ENCODE data around the gene CCS. TPM values are rescaled to one million over a fixed set of nuclear protein-coding genes. Genes with fewer than 3 reads are reported as not detected.

The CCS gene
- total RNA-seq, 3 donors from 2014 or later (not counting 1 experiment from before 2014, with no cell fraction given) = 27.1 to 35.6 (median 32.4) TPM

- DNase-seq (no peak), ATAC-seq (no peak)
- Histone ChIP-seq H3K4me3 (ENCODE audit: low read length) (no peak overlapping the region), H3K36me3 (ENCODE audit: control insufficient read depth, insufficient read depth, low read length) (peaks cover 8% of the 10 kb centered on the region), H3K27ac (ENCODE audit: low read length) (peak overlapping the region; percentile 24), H3K4me1 (ENCODE audit: control insufficient read depth, insufficient read depth, low read length) (peaks cover 20% of the 10 kb centered on the region), H3K9me3 (ENCODE audit: control insufficient read depth, insufficient read depth, low read length) (no peaks in the 10 kb centered on the region), H3K27me3 (ENCODE audit: control insufficient read depth, insufficient read depth, low read length) (no peaks in the 10 kb centered on the region)
- intact Hi-C loops (cut with micrococcal nuclease) = no loop called here
- H3K9me3 Mint-ChIP-seq = no peaks in the 10 kb centered on the region
- H3K4me1 Mint-ChIP-seq = peaks cover 31 to 33% of the 10 kb centered on the region in 2 donors
- peak overlapping the region; percentile 35 to 100 for H3K27ac Mint-ChIP-seq
- TF ChIP-seq CTCF (IDR thresholded peaks at IDR 0.05) = no peak
- 56% methylated on average over 4 of the region's 5 CpGs for WGBS (ENCODE audit: insufficient coverage)
- no peaks in the 10 kb centered on the region for H3K36me3 Mint-ChIP-seq
- no peaks in the 10 kb centered on the region for H3K27me3 Mint-ChIP-seq (ENCODE audit: low read depth in 2 of 2)
- peak overlapping the region; percentile 61 for H3K4me3 Mint-ChIP-seq
These were observed 2.4 kb downstream of the CCS start for GRCh38 chr11:66595245-66595904.

GRCh38 chr11:66598993-66599392 lies 6.0 kb downstream of the CCS start:
- Histone ChIP-seq H3K36me3 (ENCODE audit: control insufficient read depth, insufficient read depth, low read length) (peaks cover 10% of the 10 kb centered on the region), H3K27ac (ENCODE audit: low read length) (no peak overlapping the region), H3K9me3 (ENCODE audit: control insufficient read depth, insufficient read depth, low read length) (no peaks in the 10 kb centered on the region), H3K27me3 (ENCODE audit: control insufficient read depth, insufficient read depth, low read length) (no peaks in the 10 kb centered on the region), H3K4me1 (ENCODE audit: control insufficient read depth, insufficient read depth, low read length) (peaks cover 3% of the 10 kb centered on the region), H3K4me3 (ENCODE audit: low read length) (no peak overlapping the region)
- intact Hi-C loops (cut with micrococcal nuclease) = no loop called here
- ATAC-seq = no peak
- H3K27ac Mint-ChIP-seq = no peak overlapping the region
- H3K36me3 Mint-ChIP-seq = no peaks in the 10 kb centered on the region
- no peaks in the 10 kb centered on the region for H3K27me3 Mint-ChIP-seq (ENCODE audit: low read depth in 2 of 2)
- TF ChIP-seq CTCF (IDR thresholded peaks at IDR 0.05) = no peak
- 100% methylated on average over 6 of the region's 6 CpGs for WGBS (ENCODE audit: insufficient coverage)
- H3K4me1 Mint-ChIP-seq = peaks cover 12 to 14% of the 10 kb centered on the region in 2 donors
- no peak overlapping the region for H3K4me3 Mint-ChIP-seq
- no peak for DNase-seq
- no peaks in the 10 kb centered on the region for H3K9me3 Mint-ChIP-seq

GRCh38 chr11:66600219-66600618 lies 7.2 kb downstream of the CCS start:
- no peak for TF ChIP-seq CTCF (IDR thresholded peaks at IDR 0.05)
- Histone ChIP-seq H3K36me3 (ENCODE audit: control insufficient read depth, insufficient read depth, low read length) (peaks cover 17% of the 10 kb centered on the region), H3K27me3 (ENCODE audit: control insufficient read depth, insufficient read depth, low read length) (no peaks in the 10 kb centered on the region), H3K9me3 (ENCODE audit: control insufficient read depth, insufficient read depth, low read length) (no peaks in the 10 kb centered on the region), H3K4me3 (ENCODE audit: low read length) (no peak overlapping the region), H3K4me1 (ENCODE audit: control insufficient read depth, insufficient read depth, low read length) (no peaks in the 10 kb centered on the region), H3K27ac (ENCODE audit: low read length) (no peak overlapping the region)
- no peaks in the 10 kb centered on the region for H3K27me3 Mint-ChIP-seq (ENCODE audit: low read depth in 2 of 2)
- intact Hi-C loops (cut with micrococcal nuclease) = no loop called here
- ATAC-seq (no peak), DNase-seq (no peak)
- no peaks in the 10 kb centered on the region for H3K9me3 Mint-ChIP-seq
- no peak overlapping the region for H3K27ac Mint-ChIP-seq
- H3K36me3 Mint-ChIP-seq = no peaks in the 10 kb centered on the region
- WGBS (ENCODE audit: insufficient coverage) = 75% methylated on average over 2 of the region's 2 CpGs
- H3K4me3 Mint-ChIP-seq = no peak overlapping the region
- peaks cover 6% of the 10 kb centered on the region in 2 donors for H3K4me1 Mint-ChIP-seq
